ENCODE results near the gene SCARB1.

SCARB1 gene

DNA sequence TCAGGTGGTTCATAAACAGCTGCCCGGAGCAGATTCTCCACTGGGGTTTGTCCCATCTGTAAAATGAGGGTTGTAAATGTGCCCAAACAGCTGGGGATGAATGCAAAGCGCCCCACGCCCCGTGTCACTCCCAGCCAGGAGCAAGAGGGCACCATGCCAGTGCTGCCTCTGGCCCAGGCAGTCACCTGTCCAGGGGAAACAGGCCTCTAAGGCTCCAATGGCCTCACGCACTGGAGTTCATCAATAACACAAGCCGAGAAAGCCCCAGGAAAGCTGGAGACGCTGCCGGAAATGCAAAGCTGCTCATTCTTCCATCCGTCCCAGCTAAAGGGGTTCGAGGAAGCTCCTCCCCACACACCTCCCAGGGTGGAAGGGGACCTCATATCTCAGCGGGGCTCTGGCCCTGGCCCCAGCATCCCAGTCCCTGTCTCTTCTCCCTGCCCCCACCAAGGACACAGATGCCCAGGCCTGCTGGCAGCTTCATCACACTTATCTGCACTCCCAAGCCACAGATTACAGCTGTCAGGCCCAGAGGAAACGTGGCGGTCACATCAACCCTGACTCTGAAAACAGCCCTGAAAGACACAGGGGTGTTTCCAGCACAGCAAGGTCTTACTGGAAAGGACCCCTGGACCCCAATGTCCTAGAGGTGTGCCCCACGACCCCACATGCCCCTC is 21.5 kb downstream of the SCARB1 start:
- no peak for DNase-seq (ENCODE audit: low read depth in 2 of 2)

DNA sequence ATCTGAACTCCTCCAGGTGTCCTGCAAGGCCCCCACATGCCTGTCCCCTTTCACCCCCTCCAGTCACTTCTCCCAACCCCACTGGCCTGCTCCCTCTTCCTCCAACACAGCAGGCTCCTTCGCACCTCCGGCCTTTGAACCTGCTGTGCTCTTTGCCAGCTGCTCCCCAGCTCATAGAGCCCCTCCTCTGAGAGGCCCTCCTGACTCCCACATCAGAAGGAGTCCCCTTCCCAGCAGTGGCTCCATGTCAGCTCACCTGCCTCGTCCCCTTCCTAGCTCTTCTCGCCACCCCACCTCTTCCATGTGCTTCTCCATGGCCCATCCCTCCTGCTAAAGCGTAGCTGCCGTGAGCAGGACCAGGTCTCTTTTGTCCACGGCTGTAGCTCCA is 22.1 kb downstream of the SCARB1 start:
- no peak for DNase-seq (ENCODE audit: low read depth in 2 of 2)

DNA sequence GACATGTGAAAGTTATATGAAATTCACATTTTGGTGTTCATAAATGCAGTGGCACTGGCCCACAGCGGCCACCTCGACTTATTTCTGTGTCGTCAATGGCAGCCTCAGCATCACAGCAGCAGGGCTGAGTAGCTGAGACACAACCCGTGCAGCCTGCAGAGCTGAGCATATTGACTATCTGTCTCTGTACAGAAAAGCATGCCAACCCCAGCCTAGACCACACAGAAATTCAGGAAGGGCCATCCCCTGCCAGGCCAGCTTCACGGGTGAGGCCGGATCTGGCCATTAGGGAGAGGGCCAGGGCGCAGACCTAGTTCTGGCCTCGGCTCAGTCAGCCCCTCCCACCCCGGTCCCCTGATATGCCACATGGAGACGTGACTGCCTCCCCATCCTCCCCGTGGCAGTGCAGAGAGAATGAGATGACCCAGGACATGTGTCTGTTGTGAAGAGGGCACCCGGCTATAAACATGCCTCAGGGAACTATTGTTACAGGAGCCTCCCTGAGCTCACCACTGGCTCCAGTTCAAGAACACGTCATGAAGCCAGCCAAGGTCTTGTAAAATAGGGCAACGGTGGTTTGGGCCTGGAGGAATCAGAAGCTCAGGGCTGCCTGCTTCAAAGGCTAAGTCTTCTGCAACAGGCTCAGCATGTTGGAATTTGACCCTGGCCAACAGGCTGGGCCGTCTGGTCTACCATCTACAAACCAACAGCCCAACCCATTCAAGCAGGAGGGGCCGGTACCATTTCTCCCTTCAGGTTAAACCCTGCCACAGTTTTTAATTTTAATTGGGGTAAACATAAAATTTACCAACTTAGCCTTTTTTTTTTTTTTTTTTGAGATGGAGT is 25.5 kb downstream of the SCARB1 start:
- no peak for DNase-seq (ENCODE audit: low read depth in 2 of 2)

DNA sequence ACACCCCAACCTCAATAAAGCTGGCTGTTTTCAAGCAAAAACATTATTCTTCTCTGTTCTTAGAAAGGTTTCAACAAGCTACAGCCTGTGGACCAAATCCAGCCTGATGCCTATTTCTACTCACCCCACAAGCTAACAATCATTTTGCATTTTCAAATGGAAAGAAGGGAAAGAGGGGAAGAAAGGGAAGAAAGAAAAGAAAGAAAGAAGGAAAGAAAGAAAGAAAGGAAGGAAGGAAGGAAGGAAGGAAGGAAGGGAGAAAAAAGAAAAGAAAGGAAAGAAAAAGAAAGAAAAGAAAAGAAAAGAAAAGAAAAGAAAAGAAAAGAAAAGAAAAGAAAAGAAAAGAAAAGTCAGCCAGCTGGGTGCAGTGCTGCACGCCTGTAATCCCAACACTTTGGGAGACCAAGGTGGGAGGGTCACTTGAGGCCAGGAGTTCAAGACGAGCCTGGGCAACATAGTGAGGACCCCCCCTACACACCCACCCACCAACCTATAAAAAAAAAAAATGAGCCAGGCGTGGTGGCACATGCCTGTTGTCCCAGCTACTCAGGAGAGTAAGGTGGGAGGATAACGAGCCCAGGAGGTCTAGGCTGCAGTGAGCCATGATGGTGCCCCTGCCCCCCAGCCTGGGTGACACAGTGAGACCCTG is 26.3 kb downstream of the SCARB1 start:
- no peak for DNase-seq (ENCODE audit: low read depth in 2 of 2)

DNA sequence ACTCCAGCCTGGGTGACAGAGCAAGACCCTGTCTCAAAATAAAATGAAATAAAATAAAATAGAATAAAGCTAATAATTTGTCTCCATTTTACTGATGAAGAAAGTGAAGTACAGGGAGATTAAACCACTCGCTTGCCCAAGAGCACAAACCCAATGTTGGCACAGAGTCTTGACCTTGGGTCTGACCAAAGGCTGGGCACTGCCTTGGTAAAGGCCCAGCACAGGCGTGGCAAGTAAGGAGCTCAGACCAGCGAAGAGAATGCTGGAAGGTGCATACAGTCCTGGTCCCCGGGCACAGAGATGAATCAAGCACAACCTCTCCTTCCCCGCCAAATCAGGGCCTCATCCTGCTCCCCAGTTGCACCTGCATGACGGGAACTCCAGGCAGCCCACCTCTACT is 26.9 kb downstream of the SCARB1 start:
- DNase-seq (ENCODE audit: low read depth in 2 of 2) = no peak

DNA sequence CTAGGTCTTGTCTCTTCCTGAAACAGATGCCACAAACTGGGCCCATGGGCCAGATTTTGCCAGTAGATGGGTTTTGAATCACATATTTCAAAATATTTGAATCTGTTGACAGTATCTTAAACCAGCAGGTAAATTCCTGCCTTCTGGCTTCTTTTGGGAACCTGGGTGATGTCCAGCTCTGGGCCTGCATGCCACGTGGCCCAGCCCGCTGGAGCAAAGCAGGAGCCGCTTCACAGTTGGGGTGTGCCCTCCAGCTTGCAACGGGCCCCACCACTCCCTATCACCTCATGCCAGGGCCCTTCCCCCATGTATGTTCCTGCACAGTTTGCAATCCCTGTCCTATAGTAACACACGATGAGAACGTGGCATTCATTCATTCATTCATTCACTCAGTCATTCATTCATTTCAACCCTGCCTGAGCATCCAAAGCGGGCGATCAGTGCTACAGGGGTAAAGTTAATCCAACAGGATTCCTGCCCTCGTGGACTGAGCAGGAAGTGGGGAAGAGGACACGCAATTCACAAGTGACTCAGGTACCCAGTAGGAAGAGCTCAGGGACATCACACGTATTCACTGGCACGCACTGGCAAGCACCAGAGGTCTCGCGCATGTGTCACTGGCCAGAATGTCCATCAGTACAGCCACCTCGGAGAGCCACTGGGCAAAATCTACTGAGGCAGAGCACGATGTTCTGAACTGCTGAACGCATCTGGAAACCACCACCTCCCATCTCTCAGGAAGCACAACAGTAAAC is 27.8 kb downstream of the SCARB1 start:
- no peak for DNase-seq (ENCODE audit: low read depth in 2 of 2)

DNA sequence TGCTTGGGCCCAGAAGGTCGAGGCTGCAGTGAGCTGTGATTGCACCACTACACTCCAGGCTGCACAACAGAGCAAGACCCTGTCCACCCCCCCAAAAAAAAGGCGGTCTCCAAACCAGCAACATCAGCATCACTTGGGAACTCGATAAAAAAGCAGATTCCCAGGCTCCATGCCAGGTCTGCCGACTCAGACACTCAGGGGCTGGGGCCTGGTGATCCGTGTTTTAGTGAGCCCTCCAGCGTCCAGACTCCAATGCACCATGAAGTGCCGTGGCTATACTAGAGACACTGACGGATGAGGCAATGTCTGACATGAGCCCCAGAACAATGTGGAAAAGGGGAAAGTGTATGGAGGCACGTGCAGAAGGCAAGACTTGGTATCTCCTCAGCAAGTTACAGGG is 28.8 kb downstream of the SCARB1 start:
- DNase-seq (ENCODE audit: low read depth in 2 of 2) = no peak

DNA sequence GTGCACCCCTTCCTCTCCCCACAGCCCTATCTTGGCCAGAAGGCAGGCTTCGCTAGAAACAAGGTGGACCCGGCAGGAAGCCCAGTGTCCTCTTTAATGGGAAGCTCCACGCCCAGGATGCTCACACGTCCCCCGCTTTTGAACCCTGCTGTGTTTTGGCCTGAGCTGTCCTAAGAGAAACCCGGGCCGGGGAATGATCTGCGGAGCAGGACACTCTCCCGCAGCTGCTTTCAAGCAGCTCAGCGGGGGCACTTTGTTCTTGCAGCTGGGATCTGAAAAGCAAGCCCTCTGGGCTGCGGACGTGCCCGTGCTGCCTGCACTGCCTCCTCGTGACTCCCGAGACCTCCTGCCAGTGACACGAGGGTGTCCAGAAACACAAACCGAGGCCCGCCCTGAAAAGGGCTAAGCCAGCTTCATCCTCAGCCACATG is 30.0 kb downstream of the SCARB1 start:
- DNase-seq (ENCODE audit: low read depth in 2 of 2) = no peak

DNA sequence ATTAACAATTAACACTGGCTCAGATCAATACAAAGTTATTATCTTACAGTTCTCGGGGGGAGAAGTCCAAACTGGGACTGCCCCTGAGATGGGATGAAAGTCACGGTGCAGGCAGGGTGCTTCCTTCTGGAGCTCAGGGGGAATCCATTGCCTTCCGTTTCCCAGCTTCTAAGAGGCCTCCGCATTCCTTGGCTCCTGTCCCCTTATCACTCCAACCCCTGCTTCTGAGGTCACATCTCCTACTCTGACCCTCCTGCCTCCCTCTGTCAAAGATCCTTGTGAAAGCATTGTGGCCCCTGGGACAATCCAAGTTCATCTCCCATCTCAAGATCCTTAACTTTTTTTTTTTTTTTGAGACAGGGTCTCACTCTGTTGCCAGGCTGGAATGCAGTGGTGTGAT is 30.8 kb downstream of the SCARB1 start:
- no peak for DNase-seq (ENCODE audit: low read depth in 2 of 2)

DNA sequence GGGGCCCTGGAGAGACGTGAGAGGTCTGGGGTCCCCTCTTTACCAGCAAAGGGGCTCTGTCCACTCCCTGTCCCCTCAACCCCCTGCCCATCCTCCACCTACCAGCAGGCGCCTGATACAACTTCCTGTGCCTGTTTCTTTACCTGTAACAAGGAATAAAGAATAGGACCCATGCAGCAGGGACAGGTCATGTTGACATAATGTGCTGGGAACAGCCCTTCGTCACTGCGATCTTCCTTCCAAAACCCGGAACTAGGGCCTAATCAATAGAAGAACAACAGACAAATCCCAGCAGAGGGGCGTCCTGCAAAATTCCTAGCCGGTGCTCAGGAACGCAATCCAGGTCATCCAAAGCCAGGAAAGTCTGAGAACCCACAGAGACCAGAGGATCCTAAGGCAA is 32.1 kb downstream of the SCARB1 start:
- DNase-seq (ENCODE audit: low read depth in 2 of 2) = no peak

DNA sequence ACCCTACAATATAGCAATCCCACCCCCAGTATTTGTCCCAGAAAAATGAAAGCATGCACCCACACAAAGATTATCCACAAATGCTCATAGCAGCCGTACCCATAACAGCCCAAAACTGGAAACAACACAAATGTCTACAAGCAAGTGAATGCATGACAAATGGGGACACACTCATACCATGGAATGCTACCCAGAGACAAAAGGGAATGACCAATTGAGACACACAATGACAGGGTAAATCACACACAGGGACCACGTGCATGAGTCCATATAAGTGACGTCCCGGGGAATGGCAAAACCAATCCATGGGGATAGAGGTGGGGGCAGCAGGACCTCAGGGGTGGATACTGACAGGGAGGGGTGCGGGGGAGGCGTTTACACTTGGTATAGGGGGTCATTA is 33.4 kb downstream of the SCARB1 start:
- DNase-seq (ENCODE audit: low read depth in 2 of 2) = no peak

DNA sequence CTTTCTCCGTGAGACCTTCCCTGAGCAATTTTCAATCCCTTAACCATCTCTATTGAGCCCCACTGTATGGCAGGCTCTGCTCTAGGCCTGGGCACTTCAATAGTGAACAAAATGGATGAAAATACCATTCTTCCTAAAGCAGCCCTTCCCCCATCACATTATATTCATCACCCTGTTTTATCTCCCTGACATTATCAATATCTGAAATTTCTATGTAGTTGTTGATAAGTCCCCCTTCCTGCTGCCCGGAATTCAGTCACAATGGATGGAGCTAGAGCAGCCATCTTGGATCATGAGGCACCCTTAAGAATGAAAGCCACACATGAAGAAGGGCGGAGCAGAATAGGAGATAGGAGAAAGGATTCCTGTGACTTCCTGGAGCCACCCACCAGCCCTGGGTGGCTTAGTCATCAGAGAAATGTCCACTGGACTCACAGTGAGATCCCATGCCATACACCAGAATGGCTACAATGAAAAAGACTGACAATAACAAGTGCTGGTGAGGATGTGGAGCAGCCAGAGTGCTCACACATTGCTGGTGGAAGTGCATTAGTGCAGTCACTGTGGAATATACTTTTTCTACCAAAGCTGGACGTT is 33.9 kb downstream of the SCARB1 start:
- no peak for DNase-seq (ENCODE audit: low read depth in 2 of 2)

DNA sequence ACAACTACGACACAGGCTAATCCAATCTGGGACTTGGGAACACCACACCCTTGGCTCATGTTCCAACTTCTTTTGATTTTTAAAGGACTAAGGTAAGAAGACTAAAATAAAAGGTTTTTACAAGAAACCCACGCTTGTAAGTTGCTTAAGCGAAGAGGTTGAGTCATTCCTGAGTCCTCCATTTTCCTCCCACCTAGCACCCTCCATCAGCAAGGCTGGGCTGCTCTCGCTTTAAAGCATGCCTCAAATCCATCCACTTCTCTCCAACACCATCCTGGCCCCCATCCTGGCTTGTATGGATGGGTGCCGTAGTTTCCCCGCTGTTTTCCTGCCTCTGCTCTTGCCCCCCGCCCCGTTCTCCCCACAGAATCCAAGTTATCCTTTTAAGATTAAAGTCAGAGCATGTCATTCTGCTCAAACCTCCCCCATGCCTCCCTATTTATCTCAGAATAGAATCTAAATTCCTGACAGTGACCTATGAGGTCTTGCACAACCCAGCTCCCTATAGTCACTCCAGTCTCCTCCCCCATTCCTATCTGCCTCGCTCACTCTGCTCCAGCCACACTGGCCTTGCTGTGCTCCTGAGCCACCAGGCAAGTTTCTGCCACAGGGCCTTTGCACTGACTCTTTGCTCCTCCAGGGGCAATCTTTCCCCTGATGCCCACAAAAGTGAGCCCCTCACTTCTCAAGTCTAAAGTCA is 34.5 kb downstream of the SCARB1 start:
- DNase-seq (ENCODE audit: low read depth in 2 of 2) = no peak

DNA sequence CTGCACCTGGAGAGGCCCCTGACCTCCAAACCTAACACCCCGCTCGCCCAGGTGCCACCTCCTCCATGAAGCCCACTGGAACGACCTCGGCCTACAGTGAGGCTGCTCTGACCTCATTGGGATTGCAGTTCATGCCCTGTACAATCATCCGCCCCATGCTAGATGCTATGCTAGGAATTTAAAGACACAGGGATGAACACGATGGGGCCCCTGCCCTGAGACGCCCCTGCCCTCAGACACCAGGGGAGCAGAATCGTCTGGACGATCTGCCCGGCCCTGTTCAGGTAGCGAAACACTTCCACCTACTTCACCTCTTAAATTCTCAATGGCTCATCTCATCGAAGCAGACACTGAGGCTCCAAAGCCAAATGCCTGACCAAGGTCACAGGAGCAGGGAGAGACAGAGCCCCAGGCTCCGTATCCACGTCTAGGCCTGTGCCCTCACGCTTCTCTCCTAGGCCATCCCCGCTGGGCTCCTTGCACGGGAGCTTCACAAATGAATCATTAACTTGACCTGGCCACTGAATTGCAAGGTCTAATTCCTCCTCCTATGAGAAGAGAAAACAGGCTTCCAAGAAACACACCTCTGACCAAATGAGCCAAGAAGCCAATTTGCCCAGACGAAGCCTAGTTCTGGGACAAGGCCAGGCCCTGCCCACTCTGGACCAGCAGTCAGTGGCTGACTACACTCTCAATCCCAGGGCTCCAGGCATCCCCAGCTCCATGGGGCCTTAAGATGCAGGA is 35.2 kb downstream of the SCARB1 start:
- DNase-seq (ENCODE audit: low read depth in 2 of 2) = no peak

DNA sequence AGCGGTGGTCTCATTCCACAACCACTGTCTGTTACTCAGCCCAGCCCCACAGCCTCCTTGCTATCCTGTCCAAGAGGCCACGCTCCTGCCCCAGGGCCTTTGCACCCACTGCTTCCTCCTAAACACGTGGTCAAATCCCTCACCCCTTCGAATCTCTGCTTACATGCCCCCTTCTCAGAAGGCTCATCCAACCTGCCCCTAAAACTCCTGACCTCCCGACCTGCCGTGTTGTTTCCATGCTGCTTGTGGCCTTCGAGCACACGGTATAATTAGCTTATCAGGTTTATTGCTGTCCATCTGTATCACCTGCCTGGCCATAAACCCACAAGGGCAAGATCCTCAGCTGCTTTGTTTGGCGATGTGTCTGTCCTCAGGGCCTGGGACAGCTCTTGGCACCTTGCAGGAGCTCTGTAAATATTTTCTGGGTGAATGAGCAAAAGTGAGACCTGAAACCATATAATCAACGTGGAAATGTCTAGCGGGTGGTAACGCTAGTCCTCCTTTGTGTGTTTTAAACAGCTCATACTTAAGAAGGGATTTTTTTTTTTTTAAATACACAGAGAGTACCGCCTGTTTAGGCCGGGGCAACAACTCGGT is 36.0 kb downstream of the SCARB1 start:
- DNase-seq (ENCODE audit: low read depth in 2 of 2) = no peak

DNA sequence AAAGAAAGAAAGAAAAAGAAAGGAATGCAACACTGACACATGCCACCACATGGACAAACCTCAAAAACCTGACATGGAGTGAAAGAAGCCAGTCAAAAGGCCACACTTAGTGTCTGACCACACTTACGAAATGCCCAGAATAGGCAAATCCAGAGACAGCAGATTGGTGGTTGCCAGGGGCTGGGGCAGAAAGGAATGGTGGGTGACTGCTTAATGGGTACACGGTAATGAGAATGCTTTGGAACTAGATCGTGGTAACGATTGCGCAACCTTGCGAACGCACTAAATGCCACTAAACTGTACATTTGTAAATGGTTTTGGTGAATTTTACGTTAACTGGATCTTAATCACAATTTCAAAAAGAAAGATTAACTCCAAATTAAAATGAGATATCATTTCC is 39.5 kb downstream of the SCARB1 start:
- DNase-seq (ENCODE audit: low read depth in 2 of 2) = no peak

DNA sequence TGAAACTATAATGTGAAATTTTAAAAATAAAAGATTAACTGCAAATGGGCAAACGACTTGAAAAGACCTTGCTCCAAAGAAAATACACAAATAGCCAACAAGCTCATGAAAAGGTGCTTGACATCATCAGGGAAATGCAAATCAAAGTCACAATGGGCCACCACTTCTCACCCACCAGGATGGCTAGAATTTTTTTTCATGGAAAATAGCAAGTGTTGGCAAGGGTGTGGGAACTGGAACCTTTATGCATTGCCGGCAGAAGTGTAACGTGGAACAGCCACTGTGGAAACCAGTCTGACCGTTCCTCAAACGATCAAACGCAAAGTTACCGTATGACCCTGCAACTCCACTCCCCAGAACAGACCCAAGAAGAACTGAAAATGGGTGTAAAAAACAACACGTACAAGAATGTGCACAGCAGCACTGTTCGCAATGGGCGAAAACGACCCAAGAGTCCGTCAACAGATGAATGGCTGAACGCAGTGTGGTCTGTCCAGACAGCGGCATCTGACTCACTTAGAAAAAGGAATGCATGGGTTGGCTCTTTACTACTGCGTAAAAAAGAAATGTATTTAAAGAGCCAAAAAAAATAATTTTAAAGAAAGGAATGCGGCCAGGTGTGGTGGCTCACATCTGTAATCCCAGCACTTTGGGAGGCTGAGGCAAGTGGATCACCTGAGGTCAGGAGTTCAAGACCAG is 40.2 kb downstream of the SCARB1 start:
- DNase-seq (ENCODE audit: low read depth in 2 of 2) = no peak

DNA sequence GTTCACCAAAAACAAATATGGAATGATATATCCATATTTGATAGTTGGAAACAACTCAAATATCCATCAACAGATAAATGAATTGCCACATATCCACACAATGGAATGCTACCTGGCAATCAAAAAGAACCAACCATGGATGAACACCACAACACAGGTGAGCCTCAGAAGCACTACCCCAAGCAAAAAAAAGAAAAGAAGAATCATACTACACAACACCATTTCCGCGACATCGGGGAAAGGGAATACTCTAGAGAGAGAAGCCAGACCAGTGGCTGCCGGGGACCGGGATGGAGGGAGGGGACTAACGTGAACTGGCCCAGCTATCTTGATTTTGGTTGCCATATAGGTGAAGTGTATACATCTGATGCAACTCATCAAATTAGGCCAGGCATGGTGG is 41.4 kb downstream of the SCARB1 start:
- no peak for DNase-seq (ENCODE audit: low read depth in 2 of 2)

All from stimulated activated CD8-positive, alpha-beta memory T cell treated with anti-CD3 and anti-CD28 coated beads, Interleukin-15, amount 100 ng/mL, for 48 hours (primary cell).